Measurements from ENCODE around the gene LSG1.
"Not testable (repeated sequence)": the region's sequence is repeated elsewhere in the genome, so short reads cannot be mapped to it uniquely, and the experiment has no call there.

Gene LSG1

DNA sequence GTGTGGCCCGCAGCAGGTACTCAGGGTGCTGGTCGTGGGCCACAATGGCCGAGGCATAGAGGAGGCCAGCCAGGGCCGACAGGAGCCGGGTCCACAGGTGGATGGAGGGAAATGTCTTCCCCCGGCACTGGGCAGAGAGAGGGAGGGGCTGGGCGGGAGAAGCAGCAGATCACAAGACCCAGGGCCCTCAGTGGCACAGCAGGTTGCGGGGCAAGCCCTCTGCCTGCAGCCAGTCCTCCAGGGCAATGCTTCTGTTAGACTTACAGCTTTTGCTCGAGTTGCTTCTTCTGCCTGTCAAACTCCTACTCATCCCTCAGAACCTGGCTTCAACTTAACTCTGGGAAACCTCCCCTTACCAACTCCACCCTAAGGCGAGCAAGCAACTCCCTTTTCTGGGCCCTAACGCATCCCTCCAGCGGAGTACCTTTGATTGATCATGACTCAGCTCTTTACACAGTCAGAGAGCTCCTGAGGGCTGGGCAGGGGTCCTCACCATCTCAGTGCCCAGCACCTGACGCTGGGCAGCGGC, 54.8 kb downstream of the LSG1 start:
- DNase-seq = no peak

DNA sequence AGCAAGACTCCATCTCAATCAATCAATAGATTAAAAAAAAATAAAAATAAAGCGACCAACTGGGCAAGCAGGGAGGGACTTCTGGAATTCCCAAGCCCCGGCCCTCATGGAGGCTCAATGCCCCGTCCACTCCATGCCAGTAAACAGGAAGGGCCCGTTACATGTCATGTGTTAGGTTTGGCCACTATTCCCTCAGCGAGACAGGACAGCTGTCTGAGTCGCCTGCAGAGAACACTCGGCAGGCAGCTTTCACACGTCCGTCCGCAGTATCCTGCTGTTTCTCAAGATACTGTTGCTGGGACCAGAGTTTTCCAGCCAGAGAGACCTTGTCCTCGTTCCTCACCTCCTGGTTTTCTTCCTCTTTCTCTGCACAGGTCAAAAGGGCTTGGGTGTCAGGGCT, 56.8 kb downstream of the LSG1 start:
- no peak for DNase-seq

DNA sequence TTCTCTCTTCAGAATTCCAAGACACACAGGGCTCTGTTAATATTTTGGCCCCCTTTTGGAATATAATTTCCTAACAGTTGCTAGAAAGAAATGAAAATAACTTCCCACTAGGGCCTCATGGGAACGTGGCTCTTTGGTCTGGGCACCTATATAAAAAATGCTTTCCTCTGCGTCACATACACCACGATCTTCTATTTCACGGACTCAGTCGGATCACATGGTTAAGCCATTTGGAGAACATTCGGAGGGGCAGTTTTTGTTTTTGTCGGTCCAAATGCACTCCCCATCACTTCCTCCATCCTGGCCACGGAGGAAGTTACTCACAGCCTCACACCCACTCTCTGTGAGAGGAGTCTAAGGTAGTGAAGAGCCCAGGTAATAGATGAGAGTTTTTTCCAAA, 59.8 kb downstream of the LSG1 start:
- DNase-seq = no peak

- DNase-seq = no peak
Measured at GRCh38 chr3:194610689-194611088, 61.3 kb downstream of the LSG1 start.

GRCh38 chr3:194609601-194610000, 62.4 kb downstream of the LSG1 start:
- no peak for DNase-seq

- no peak for DNase-seq
Measured at GRCh38 chr3:194608981-194609380, 63.0 kb downstream of the LSG1 start.

GRCh38 chr3:194607592-194608389, 64.2 kb downstream of the LSG1 start:
- no peak for DNase-seq

- DNase-seq = no peak
Measured at GRCh38 chr3:194606941-194607340, 65.0 kb downstream of the LSG1 start.

GRCh38 chr3:194606163-194606562, 65.8 kb downstream of the LSG1 start:
- no peak for DNase-seq

- not testable (repeated sequence) for DNase-seq
Measured at GRCh38 chr3:194605314-194605713, 66.7 kb downstream of the LSG1 start.

DNA sequence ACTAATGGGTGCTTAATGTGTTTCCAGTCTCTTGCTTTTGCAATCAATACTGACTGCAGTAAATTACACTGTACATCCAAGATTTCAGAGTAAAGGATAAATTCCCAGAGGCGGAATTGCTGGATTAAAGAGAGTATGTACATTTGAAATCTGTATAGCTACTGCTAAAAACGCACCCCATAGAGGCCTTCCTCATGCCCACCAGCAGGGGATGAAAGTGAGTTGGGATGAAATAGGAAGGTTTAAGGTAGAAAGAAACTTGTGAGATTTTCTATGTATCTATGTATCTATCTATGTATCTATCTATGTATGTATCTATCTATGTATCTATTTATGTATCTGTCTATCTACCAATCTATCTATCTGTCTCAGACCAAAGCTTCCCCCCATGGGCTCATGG, 67.2 kb downstream of the LSG1 start:
- DNase-seq = no peak

- no peak for DNase-seq
Measured at GRCh38 chr3:194604126-194604525, 67.9 kb downstream of the LSG1 start.

DNA sequence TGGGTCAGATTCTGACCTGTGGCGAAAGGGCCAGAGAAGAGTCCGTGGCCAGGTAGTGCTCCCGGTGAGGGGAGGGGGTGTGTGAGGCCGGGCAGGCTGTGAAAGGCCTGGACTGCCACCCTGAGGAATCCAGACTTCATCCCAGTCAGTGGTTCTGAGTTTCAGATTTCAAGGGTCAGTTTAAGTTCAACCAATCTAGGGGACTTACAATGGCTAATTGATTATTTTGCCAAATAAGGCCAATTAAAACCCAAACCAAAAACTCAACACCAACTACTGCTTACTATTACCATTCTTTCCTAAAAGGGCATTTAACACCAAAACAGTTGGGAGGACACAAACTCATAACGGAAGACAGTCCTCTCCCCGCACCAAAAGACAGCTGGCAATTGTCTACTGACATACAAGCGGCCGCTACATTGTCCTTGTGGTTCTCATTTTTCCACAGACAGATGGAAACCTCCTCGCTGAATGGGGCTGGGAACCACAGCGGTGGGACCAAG, 69.3 kb downstream of the LSG1 start:
- DNase-seq = no peak

DNA sequence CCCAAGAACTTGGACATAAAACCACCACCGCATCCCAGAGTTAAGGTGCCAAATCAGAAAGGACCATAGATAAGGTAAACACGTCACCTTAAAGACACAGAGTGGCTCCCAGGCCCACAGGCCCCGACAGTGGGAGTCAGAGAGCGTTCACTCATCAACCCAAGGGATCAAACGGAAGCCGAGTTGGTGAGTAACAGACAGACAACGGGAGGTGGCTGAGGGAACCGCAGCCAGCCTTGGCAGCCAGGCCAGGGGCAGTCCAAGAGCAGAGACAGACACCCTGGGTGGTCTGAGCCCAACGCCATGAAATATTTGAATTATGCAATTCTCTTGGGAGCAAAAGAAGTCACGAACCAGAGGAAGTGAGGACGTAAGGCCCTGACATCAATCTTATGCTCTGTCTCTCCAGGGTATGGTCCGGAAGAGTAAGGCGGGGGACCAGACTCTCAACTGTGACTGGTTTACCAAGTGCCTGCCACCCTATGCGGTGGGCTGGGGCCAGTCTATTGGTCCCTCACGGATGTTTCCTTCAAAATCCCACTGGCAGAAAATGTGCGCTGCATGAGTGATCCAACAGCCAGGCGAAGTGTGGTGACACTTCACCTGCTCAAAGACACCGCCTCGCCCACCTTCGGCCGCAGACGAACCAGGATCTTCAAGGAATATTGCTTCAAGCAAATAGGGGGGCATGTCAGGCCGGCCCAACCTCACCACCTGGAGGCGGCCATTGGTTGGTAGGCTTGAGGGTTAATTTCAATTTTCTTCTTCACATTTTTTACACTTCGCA, 73.0 kb downstream of the LSG1 start:
- no peak for DNase-seq

GRCh38 chr3:194596906-194597305, 75.1 kb downstream of the LSG1 start:
- no peak for DNase-seq

DNA sequence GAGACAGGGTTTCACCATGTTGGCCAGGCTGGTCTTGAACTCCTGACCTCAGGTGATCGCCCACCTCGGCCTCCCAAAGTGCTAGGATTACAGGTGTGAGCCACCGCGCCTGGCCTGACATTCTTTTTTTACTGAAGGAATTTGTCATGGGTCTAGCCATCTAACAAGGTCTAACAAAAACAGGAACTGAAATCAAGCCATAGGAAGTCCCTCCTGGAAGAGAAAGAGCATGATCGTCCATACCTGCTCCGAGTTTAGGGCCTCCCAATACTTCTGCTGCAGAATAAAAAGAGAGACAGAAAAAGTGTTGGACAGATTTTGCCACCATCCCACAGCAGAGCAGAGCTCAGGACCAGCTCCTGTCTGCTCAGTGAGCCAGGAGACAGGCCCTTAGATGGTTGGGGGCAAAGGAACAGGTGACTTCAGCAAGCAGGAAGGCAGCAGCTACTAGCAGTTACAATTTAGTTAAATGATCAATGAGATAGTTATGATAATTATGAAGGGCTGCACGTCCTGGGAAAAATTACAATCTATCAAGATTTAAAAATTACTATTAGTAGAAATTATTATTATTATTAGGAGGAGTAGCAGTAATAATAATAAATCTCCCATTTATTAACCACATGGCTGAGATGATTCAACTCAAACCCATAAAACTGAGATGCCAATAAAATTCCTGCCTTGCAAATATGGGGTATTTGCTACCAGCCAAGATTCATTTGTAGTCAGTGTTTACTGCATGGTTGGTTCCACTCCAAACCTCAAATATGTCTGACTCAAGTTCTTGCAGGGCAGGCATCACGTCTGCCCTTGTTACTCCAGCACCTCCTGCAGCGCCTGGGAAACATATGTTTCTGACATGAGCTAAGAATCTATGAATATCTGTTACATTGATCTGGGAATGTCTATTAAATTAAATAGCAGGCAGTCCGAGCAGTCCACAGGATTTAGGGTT, 78.9 kb downstream of the LSG1 start:
- DNase-seq = no peak

Data from CD4-positive, alpha-beta T cell treated with Interleukin-17A for 4 hours (primary cell).